Stimulated activated naive B cell treated with anti-CD40 and anti-IgM and Interleukin-4, amounts not matched to agents 10 μg/mL and 1 μg/mL and 100 μg/mL, for 72 hours (primary cell): ENCODE data around the gene CAMK2D.

ENCODE experiments used
- ATAC-seq, 2 donors: fragments of 150-1000 bp; cut with Tn5 transposase; replicated peaks; 2 replicates each; pipeline ENCODE4 v1.10.0; 2021; ENCODE audit warnings: moderate library complexity in 1 of 2
- DNase-seq: peaks from one replicate; pipeline ENCODE4 v3.0.0; 2021
- H3K27ac Mint-ChIP-seq: one replicate; pipeline ENCODE4 v1.8.0; 2022; ENCODE audit warnings: mild to moderate bottlenecking, mixed read lengths
- H3K27me3 Mint-ChIP-seq, 2 donors: one replicate each; pipeline ENCODE4 v1.8.0; 2022; ENCODE audit warnings: mixed read lengths in 2 of 2
- H3K36me3 Mint-ChIP-seq, 2 donors: one replicate each; pipeline ENCODE4 v1.8.0; 2022; ENCODE audit warnings: mixed read lengths in 2 of 2, mild to moderate bottlenecking in 1 of 2
- H3K4me1 Mint-ChIP-seq, 2 donors: one replicate each; pipeline ENCODE4 v1.8.0; 2022; ENCODE audit warnings: mixed read lengths in 2 of 2, mild to moderate bottlenecking in 1 of 2
- H3K4me3 Mint-ChIP-seq, 2 donors: one replicate each; pipeline ENCODE4 v1.8.0; 2022; ENCODE audit warnings: mild to moderate bottlenecking in 2 of 2, mixed read lengths in 2 of 2, moderate library complexity in 1 of 2
- H3K9me3 Mint-ChIP-seq, 2 donors: one replicate each; pipeline ENCODE4 v1.8.0; 2022; ENCODE audit warnings: mixed read lengths in 2 of 2, mild to moderate bottlenecking in 1 of 2

Gene CAMK2D

GRCh38 chr4:113625902-113626301 is 135.6 kb downstream of the CAMK2D start:
- H3K27me3 Mint-ChIP-seq, result no peaks in the 10 kb centered on the region
- peaks cover 27 to 45% of the 10 kb centered on the region in 2 donors for H3K4me1 Mint-ChIP-seq
- peaks cover 3 to 4% of the 10 kb centered on the region in 2 donors for H3K9me3 Mint-ChIP-seq
- ATAC-seq, result no peak
- H3K4me3 Mint-ChIP-seq, result no peak overlapping the region
- H3K36me3 Mint-ChIP-seq, result peaks cover 26 to 33% of the 10 kb centered on the region in 2 donors
- H3K27ac Mint-ChIP-seq, result peak overlapping the region; percentile 59
- DNase-seq, result no peak

GRCh38 chr4:113623274-113623894 is 138.2 kb downstream of the CAMK2D start:
- no peaks in the 10 kb centered on the region for H3K27me3 Mint-ChIP-seq
- DNase-seq, result no peak
- H3K27ac Mint-ChIP-seq, result no peak overlapping the region
- no peak overlapping the region for H3K4me3 Mint-ChIP-seq
- peaks cover 3 to 4% of the 10 kb centered on the region in 2 donors for H3K9me3 Mint-ChIP-seq
- peaks cover 26 to 33% of the 10 kb centered on the region in 2 donors for H3K36me3 Mint-ChIP-seq
- H3K4me1 Mint-ChIP-seq, result peaks cover 27 to 36% of the 10 kb centered on the region in 2 donors
- no peak for ATAC-seq

GRCh38 chr4:113621633-113622032 is 139.9 kb downstream of the CAMK2D start:
- H3K4me3 Mint-ChIP-seq, result no peak overlapping the region
- no peak overlapping the region for H3K27ac Mint-ChIP-seq
- DNase-seq (no peak), ATAC-seq (no peak)
- peaks cover 32 to 39% of the 10 kb centered on the region in 2 donors for H3K36me3 Mint-ChIP-seq
- no peaks in the 10 kb centered on the region for H3K27me3 Mint-ChIP-seq
- peaks cover 7 to 9% of the 10 kb centered on the region in 2 donors for H3K9me3 Mint-ChIP-seq
- peaks cover 25 to 34% of the 10 kb centered on the region in 2 donors for H3K4me1 Mint-ChIP-seq

- H3K4me3 Mint-ChIP-seq, result no peak overlapping the region
- H3K27ac Mint-ChIP-seq, result no peak overlapping the region
- peaks cover 20 to 31% of the 10 kb centered on the region in 2 donors for H3K4me1 Mint-ChIP-seq
- peaks cover 18 to 23% of the 10 kb centered on the region in 2 donors for H3K36me3 Mint-ChIP-seq
- ATAC-seq (no peak), DNase-seq (no peak)
- no peaks in the 10 kb centered on the region for H3K27me3 Mint-ChIP-seq
- peaks cover 4 to 5% of the 10 kb centered on the region in 2 donors for H3K9me3 Mint-ChIP-seq
Measured at GRCh38 chr4:113620032-113620431, 141.5 kb downstream of the CAMK2D start.

GRCh38 chr4:113619526-113619925 is 142.0 kb downstream of the CAMK2D start:
- DNase-seq (no peak), ATAC-seq (no peak)
- Mint-ChIP-seq H3K27me3 (no peaks in the 10 kb centered on the region), H3K4me3 (no peak overlapping the region), H3K9me3 (peaks cover 4 to 5% of the 10 kb centered on the region in 2 donors), H3K4me1 (peaks cover 22 to 32% of the 10 kb centered on the region in 2 donors), H3K27ac (no peak overlapping the region), H3K36me3 (peaks cover 15 to 23% of the 10 kb centered on the region in 2 donors)

GRCh38 chr4:113618205-113618604 is 143.3 kb downstream of the CAMK2D start:
- Mint-ChIP-seq H3K27ac (no peak overlapping the region), H3K9me3 (peaks cover 4 to 9% of the 10 kb centered on the region in 2 donors), H3K4me1 (peaks cover 27 to 35% of the 10 kb centered on the region in 2 donors), H3K36me3 (peaks cover 14 to 23% of the 10 kb centered on the region in 2 donors), H3K27me3 (no peaks in the 10 kb centered on the region), H3K4me3 (no peak overlapping the region)
- ATAC-seq (peak; percentile 67 to 73), DNase-seq (no peak)

GRCh38 chr4:113617195-113617594 is 144.3 kb downstream of the CAMK2D start:
- H3K4me1 Mint-ChIP-seq, result peaks cover 24 to 35% of the 10 kb centered on the region in 2 donors
- no peaks in the 10 kb centered on the region for H3K27me3 Mint-ChIP-seq
- ATAC-seq (no peak), DNase-seq (no peak)
- H3K27ac Mint-ChIP-seq, result peak overlapping the region; percentile 79
- H3K9me3 Mint-ChIP-seq, result peaks cover 4 to 9% of the 10 kb centered on the region in 2 donors
- peaks cover 10 to 19% of the 10 kb centered on the region in 2 donors for H3K36me3 Mint-ChIP-seq
- H3K4me3 Mint-ChIP-seq, result peak overlapping the region; percentile 46 to 62

- H3K36me3 Mint-ChIP-seq, result peaks cover 6 to 12% of the 10 kb centered on the region in 2 donors
- peak overlapping the region; percentile 80 for H3K27ac Mint-ChIP-seq
- H3K4me1 Mint-ChIP-seq, result peaks cover 19 to 35% of the 10 kb centered on the region in 2 donors
- peaks cover 4 to 9% of the 10 kb centered on the region in 2 donors for H3K9me3 Mint-ChIP-seq
- no peak overlapping the region for H3K4me3 Mint-ChIP-seq
- DNase-seq (no peak), ATAC-seq (no peak)
- no peaks in the 10 kb centered on the region for H3K27me3 Mint-ChIP-seq
Measured at GRCh38 chr4:113616443-113616842, 145.1 kb downstream of the CAMK2D start.

- no peak overlapping the region for H3K27ac Mint-ChIP-seq
- H3K36me3 Mint-ChIP-seq, result peaks cover 10 to 24% of the 10 kb centered on the region in 2 donors
- no peak for DNase-seq
- H3K4me1 Mint-ChIP-seq, result peaks cover 24 to 50% of the 10 kb centered on the region in 2 donors
- peak in 1 of 2 donors; percentile 27 for ATAC-seq
- no peak overlapping the region for H3K4me3 Mint-ChIP-seq
- H3K9me3 Mint-ChIP-seq, result peaks cover 4 to 9% of the 10 kb centered on the region in 2 donors
- no peaks in the 10 kb centered on the region for H3K27me3 Mint-ChIP-seq
Measured at GRCh38 chr4:113614414-113614813, 147.1 kb downstream of the CAMK2D start.

- no peak for DNase-seq
- peaks cover 24 to 51% of the 10 kb centered on the region in 2 donors for H3K4me1 Mint-ChIP-seq
- H3K4me3 Mint-ChIP-seq, result no peak overlapping the region
- H3K27me3 Mint-ChIP-seq, result no peaks in the 10 kb centered on the region
- ATAC-seq, result no peak
- peak overlapping the region; percentile 0 for H3K27ac Mint-ChIP-seq
- H3K36me3 Mint-ChIP-seq, result peaks cover 14 to 28% of the 10 kb centered on the region in 2 donors
- H3K9me3 Mint-ChIP-seq, result peaks cover 4 to 9% of the 10 kb centered on the region in 2 donors
Measured at GRCh38 chr4:113613503-113613902, 148.0 kb downstream of the CAMK2D start.

GRCh38 chr4:113610537-113610936 is 151.0 kb downstream of the CAMK2D start:
- no peaks in the 10 kb centered on the region for H3K27me3 Mint-ChIP-seq
- no peak overlapping the region for H3K4me3 Mint-ChIP-seq
- H3K27ac Mint-ChIP-seq, result no peak overlapping the region
- DNase-seq (no peak), ATAC-seq (no peak)
- peaks cover 36 to 51% of the 10 kb centered on the region in 2 donors for H3K36me3 Mint-ChIP-seq
- peaks cover 40 to 65% of the 10 kb centered on the region in 2 donors for H3K4me1 Mint-ChIP-seq
- H3K9me3 Mint-ChIP-seq, result peaks cover 15 to 25% of the 10 kb centered on the region in 2 donors

GRCh38 chr4:113607998-113608397 is 153.5 kb downstream of the CAMK2D start:
- Mint-ChIP-seq H3K4me3 (peak overlapping the region in 1 of 2 donors; percentile 49), H3K27me3 (no peaks in the 10 kb centered on the region), H3K9me3 (peaks cover 15 to 21% of the 10 kb centered on the region in 2 donors), H3K36me3 (peaks cover 42 to 53% of the 10 kb centered on the region in 2 donors), H3K4me1 (peaks cover 36 to 53% of the 10 kb centered on the region in 2 donors), H3K27ac (peak overlapping the region; percentile 47)
- DNase-seq, result no peak
- ATAC-seq, result peak; percentile 71 to 82

- Mint-ChIP-seq H3K4me3 (peak overlapping the region; percentile 34 to 49), H3K27me3 (no peaks in the 10 kb centered on the region), H3K9me3 (peaks cover 15 to 21% of the 10 kb centered on the region in 2 donors), H3K27ac (peak overlapping the region; percentile 90), H3K4me1 (peaks cover 40 to 60% of the 10 kb centered on the region in 2 donors), H3K36me3 (peaks cover 47 to 60% of the 10 kb centered on the region in 2 donors)
- ATAC-seq, result peak; percentile 31 to 41
- DNase-seq, result no peak
Measured at GRCh38 chr4:113607147-113607720, 154.3 kb downstream of the CAMK2D start.

- no peak overlapping the region for H3K27ac Mint-ChIP-seq
- H3K4me1 Mint-ChIP-seq, result peaks cover 37 to 53% of the 10 kb centered on the region in 2 donors
- no peak overlapping the region for H3K4me3 Mint-ChIP-seq
- H3K9me3 Mint-ChIP-seq, result peaks cover 15 to 21% of the 10 kb centered on the region in 2 donors
- ATAC-seq, result no peak
- peaks cover 55 to 56% of the 10 kb centered on the region in 2 donors for H3K36me3 Mint-ChIP-seq
- no peak for DNase-seq
- no peaks in the 10 kb centered on the region for H3K27me3 Mint-ChIP-seq
Measured at GRCh38 chr4:113604955-113605354, 156.6 kb downstream of the CAMK2D start.

- Mint-ChIP-seq H3K36me3 (peaks cover 51 to 53% of the 10 kb centered on the region in 2 donors), H3K27ac (no peak overlapping the region), H3K4me1 (peaks cover 39 to 57% of the 10 kb centered on the region in 2 donors), H3K4me3 (no peak overlapping the region), H3K9me3 (peaks cover 15 to 21% of the 10 kb centered on the region in 2 donors), H3K27me3 (no peaks in the 10 kb centered on the region)
- DNase-seq (no peak), ATAC-seq (no peak)
Measured at GRCh38 chr4:113603911-113604310, 157.6 kb downstream of the CAMK2D start.
